Activated gamma-delta T cell treated with Interleukin-2 at 50 U/mL for 16 hours (primary cell): ENCODE measurements around the gene TNFAIP8.

Source experiments
- DNase-seq: peaks from one replicate; pipeline ENCODE4 v3.0.0-alpha.2; 2020

The TNFAIP8 gene

DNA sequence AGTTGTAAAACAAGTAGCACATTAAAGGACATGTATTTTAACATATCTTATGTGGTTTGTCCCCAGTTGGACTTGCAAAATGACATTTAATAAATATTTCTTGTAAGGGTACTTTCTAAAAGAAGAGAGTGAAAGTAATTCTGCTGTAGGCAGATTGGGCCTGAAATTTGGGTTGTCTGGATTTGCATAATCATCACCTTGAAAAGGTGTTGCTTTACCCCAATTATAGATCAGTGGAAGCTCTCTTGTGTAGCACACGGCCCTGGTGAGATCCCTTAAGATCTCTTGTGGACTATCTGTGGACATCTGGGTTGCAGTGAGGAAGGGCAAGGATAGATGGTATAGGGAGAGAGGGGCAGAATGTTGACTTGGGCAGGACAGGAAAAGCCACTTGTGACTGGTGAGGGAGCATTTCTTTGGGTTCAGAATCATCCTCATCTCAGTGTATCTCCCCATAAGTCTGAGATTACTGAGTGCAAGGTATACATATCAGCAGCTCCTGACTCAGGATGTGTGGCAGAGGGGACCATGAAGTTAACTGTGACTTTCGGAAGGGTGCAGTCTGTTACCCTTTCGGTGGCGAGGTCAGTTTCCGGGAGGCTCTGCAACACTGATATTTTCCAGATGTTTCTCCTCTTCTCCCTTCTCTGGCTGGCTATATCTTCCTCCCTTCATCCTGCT lies 2.0 kb upstream of the TNFAIP8 start:
- no peak for DNase-seq

DNA sequence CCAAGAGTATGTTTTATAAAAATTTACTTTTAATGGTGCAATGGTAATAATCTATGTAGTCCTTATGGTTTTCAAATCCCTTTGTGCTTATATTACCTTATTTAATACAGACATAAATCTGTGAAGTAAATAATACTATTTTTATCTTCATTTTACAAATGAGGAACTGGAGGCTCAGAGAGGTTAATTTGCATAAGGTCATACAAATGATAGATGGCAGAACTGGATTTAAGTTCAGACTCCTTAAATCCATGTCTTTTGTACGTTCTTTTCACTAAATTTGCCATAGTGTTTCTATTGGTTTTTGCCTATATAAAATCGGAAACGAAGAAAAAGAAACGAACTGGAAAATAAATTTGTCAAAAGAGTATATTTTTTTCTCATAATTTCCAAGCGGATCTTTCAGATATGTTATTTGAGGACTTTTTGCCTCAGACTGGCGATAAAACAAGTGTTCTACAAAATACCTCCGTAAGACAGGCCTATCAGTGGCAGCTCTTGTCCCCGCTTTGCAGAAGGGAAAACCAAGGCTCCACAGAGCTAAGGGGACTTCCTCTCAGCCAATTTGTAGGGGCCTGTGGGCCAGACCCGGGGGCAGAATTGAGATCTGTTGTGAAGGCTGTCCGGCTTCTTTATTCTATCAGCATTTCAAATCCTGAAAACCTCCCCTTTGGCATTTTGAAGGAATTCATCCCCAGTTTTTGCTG lies 1.1 kb upstream of the TNFAIP8 start:
- DNase-seq = no peak

DNA sequence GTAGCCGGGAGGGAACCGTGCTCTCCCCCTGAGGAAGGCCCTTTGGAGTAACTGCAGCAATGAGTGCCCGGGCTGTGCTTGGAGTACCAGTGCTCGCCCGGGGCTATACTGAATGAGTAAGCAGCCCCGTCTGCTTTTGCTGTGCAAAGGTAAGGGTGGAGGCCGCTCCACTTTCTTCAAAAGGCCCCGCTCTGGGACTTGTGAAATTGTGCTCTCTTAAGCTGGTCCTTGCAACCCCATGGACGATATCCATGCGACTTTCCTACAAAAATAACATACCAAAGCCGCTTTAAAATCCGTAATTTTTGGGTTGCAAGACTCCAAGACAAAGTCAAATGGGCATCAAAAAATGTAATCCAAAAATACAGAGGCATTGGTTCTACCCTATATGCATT lies 578 bp upstream of the TNFAIP8 start:
- DNase-seq = peak; percentile 33

DNA sequence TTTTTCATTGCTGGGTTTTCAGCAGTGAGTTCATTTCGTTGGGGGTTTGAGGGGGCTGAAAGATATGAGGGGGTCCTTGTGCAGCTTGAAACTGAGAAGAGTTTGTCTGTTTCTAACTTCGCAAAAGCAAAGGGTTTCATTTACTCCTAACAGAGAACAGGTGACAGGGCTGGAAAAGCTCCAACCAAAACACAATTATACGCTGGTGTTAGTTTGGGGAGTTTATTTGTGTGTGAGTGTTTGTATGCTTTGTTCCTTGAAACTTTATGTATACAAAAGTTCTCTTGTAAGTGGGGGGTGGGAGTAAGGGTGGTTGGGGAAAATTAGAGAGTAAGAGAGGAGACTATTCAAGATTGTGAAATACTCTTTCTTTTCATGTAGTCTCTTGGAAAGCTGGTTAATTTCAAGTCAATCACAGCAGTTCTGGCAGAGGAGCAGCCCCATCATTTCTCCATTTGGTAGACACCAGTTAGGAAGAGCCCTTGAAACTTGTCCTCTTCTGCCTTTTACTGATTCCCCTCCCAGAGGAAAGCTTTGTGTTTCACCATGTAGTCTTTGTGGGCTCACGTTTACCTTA lies 881 bp downstream of the TNFAIP8 start:
- DNase-seq = no peak

DNA sequence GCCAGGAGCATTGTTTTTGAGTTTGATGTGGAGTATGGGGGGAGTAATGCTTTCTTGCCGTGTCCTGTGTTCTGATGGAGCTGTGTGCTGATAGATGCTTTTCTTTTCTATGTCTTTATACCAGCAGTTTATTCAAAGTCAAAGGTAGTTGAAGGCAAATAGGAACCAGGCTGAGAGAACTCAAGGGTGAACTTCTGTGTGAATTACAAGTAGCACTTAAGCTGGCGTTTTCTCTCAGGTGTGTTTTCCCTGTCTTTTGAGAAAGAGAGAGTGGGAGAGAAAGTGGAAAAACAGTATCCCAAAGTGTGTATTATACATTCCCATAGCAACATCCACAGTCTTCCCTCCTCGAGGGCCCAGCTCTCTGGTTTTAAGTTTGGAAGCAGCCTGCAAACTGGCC lies 1.5 kb downstream of the TNFAIP8 start:
- DNase-seq = no peak

DNA sequence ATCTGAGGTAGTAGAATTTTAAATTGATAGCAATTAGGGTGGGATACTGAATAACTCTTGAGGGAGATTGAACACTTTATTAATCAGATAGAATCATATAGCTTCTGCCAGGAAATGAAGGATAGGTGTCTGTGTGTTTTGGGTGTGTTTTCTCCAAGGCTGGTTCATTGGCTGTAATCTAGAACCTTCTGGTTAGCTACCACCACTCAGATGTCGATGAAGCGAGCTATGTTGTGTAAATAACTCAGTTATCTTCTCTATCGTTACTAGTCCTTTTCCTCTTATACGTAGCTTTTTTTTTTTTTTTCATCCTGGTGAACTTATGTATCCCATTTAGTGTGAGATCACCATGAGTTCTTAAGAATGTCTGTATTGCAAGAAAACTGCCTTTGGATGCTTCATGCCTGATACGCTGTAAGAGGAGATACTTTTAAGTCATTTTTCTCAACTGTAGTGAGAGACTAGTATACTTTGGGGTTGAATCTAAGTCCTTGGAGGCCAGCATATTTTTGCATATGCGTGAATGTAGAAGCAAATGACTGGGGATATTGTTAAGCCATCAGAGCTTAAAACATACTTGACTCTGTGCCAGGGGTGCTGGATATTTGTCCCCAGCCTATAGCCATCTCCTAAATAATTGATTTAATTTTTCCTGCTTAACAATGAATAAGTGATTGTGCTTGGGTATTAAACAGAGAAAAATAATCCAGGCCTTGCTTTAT lies 2.1 kb downstream of the TNFAIP8 start:
- no peak for DNase-seq

DNA sequence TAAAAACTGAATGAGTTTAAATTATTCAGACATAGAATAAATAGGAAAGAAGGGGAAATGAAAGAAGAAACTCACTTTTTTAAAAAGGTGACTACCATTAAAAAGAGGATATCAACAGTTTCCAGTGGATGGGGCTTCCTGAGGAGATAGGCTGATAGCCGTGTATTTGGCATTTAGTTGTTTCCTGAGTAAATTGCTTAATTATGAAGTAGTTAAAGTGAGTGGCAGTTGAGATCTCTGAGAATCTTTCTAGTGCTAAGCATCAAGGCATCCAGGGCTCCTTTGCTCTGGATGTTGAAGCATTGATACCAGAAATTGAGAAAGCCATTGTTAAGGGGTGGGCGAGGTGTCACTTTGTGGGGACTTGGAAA lies 2.7 kb downstream of the TNFAIP8 start:
- no peak for DNase-seq

DNA sequence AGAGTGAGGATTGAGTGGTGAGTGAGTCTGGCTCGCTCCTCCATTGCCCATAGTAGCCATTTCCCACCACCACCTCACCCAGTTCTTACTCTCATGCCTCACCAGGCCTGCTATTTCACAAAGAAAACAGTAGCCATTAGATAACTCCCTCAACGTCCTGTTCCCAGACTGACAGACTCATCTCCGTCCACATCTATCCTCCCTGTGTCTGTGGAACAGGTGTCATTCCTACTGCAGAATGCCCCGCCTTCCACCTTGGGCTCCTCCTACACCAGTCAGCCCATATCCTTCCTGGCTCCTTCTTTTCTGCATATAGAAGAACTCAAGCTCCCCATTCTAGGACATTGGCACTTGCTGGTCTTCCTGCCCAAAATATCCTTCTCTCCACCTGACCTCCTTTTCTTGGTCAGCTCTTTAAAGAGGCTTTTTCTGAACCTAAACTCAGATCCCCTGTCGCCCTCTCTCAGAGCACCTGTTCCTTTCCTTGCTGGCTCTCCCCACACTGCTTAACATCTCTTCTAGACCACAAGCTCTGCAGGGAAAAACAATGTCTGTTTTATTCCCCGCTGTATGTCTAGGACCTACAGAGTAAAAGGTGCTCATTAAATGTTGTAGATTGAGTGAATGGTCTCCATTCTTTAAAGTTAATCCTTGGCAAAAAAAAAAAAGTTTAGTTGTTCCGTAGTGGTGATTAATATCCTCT lies 3.2 kb downstream of the TNFAIP8 start:
- no peak for DNase-seq

DNA sequence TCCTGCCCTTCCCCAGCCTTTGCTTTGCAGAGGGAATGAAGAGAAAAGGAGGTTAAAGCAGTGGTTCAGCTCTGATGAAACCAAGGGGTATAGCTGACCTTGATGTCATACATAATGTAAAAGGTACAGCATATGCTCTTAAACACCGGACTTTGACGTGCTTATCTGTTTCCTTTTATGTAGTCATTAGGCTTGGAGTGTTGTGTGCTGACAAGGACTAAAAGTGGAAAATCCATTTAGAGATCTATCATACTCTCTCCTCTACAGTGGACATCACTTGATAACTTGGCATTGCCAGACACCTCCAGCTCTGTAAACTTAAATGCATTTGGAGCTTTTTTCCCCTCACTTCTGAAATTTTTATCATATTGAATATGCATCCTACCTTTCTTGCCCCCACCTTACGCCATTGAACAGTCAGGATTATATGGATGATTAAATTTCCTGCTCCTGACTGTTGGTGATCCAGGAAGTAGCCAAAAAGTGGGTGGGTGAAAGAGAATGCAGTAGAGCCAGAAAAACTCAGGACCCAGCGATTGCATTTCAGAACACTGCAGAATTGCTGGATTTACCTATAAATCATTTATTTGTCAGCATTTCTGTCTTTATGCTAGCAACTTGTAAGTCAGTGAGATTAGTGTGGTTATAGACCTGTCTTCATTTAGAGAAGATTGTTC lies 4.1 kb downstream of the TNFAIP8 start:
- DNase-seq = no peak

DNA sequence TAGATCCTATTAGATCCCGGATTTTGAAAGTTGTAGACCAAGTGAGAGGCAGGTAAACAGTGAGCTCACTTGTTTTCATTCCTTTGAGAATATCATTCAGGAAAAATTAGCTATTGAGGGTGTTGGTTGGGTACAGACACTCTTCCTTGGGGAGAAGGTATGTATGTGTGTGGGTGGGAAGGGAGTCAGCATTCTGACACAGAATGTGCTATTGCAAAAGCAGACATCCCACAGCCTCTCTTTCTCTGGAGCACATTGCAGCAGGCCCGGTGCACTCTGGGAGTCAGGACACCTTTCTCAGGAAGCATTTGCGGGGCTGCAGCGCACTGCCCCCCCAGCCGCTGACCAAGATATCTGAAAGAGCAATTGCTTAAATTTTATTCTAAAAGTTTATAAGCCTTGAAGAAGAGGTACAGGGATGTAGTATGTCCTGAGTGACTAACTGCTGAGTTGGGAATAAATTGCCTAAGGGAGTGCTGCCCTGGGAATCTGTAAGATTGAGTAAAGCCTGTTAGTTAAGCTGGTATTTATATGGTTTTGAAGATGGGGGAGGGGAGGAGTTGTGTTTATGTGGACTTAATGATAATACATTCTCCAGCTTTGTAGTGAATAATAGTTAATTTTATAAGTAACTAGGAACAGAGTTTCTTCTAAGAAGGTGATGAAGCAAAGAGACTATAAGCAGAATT lies 5.2 kb downstream of the TNFAIP8 start:
- no peak for DNase-seq

DNA sequence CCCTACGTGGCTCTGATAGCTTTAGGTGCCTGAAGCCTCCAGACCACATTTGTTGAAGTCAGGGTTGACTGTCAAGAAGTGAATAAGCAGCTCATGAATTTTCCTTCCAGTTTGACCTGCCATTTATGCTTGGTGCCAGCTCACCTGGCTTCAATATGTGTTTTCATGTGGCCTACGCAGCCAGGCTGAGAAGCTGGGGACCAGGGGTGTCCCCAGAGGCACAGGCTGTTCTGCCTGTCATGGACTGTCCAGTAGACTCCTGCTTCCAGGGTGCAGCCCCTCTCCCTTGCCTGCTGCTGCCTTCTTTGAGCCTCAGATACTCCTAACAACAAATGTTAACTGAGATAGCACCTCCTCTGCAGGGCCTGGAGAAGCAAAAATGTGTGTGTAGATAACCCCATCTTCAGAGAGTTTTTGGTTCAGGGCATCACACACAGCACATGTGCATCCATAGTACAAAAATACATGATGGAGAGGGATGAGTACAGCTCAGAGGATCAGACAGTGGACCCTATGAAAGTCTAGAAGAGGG lies 5.8 kb downstream of the TNFAIP8 start:
- DNase-seq = no peak

DNA sequence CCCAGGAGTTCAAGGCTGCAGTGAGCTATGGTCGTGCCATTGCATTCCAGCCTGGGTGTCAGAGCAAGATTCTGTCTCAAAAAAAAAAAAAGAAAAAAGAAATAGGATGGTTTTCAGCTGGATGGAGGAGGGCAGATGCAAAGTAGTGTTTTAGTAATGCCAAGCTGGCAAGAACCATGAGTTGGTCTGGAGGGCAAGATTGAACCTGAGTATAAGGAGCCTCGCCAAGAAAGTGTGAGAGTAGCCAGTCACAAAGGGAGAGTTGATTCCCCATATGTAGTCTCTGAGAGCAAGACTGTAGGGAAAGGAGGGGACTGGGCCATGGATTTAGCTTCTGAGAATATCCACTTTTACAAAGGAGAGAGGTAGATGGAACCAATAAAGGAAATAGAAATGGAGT lies 6.9 kb downstream of the TNFAIP8 start:
- DNase-seq = no peak

DNA sequence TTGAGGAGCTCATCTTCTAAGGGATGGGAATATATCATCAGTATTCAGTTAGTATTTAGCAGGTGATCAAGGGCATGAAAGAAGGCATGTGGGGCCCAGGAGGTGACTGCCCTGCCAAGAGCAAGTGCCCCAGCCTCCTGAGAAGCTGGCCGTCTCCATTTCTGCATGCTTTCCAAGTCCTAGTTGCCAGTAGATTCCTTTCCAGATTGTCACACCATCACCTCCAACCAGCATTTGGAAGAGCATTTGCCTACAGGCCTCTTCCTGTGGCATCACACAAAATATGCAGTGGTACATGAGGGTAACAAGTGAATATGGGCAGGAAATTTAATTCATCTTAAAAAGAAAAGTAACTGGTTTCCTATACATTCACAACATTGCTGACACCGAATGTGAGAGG lies 7.5 kb downstream of the TNFAIP8 start:
- no peak for DNase-seq

DNA sequence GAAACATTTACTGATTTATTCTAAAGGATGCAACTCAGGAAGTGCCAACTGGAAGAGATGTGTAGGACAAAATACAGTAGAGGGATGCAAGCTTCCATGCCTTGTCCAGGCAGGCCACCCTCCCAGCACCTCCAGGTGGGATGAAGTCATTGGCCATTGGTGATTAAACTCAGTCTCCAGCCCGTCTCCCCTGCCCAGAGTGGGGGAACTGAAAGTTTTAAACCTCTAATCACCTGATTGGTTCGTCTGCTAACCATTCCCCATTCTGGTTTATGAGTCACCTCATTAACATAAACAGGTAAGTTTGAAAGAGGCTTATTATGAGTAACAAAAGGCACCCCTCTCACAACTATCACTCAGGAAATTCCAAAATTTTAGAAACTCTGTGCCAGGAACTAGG lies 8.1 kb downstream of the TNFAIP8 start:
- DNase-seq = no peak

DNA sequence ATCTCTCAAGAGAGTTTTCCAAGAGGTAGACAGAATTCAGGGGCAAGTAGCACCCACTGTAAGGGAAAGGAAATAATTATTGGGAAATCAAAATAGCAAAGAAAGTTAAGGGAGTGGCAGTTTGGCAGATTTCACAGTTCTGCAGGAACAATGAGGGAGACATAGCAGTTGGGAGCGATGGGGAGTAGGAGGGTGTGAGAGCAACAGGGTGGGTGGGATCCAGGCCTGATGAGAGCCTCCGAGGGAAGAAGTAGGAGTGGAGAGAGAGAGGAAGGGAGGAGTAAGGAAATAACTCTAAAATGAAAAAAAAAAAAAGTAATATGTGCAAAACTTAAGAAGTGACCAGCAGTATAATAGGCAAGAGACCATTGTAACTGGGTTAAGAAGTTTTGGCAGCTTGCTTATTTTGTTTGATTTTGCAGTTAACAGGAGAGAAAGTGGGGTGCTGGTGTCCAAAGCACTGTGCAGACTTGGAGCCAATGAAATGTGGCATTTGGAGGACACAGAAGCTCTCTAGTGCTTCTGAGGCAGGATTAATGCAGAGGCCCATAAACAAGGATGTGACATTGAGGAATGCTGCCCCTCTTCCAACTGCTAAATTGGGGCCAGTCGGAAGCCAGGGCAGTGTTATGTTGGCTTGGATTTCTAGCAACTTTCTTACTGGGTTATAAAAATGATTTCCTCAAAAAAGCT lies 10.2 kb downstream of the TNFAIP8 start:
- DNase-seq = no peak

DNA sequence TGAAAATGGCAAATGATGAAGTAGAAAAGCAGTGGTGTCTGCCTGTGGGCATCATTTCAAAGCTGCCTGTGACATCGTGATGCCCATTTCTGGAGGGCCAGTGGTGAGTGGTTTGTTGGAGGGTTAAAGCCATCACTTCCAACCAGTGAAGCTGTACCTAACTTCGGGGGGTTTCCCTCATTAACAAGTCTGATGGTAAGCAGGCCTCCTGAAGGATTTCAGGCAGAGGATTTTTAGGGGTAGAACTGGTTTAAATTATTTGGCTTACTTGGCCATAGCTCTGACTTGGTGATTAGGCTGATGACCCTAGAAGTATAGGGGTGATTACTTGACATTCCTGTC lies 10.7 kb downstream of the TNFAIP8 start:
- DNase-seq = no peak

DNA sequence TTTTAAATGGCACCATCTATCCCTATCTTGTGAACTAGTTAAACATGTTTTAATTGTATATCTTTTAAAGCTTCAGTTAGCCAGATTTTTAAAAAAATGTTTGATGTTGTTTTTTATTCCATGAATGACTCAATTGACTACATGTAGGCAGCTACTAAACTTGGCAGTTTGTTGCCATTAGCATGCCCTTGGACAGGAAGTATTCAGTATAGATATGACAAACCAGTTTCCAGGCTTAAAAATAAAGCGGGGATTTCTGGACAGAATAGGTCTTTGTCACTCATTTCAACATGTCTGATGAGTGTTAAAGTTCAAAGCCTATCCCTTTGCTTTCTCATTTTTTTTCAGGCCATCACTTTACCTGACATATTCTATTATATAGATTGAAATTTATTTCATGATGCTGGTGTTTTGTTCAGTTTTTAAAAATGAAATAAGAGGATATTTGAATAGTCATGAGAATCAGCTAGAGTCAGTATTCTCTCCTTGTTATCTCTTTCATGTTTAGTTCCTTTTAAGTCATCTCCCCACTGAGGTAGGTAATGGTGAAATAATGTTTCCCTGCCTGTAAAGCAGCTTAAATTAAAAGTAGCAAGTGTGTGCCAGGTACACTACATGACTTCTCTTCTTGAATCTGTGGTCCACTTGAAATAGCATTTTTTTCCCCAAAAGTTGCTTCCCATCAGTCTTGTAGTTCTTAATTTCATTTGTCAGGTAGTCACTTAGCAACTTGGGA lies 11.9 kb downstream of the TNFAIP8 start:
- no peak for DNase-seq

DNA sequence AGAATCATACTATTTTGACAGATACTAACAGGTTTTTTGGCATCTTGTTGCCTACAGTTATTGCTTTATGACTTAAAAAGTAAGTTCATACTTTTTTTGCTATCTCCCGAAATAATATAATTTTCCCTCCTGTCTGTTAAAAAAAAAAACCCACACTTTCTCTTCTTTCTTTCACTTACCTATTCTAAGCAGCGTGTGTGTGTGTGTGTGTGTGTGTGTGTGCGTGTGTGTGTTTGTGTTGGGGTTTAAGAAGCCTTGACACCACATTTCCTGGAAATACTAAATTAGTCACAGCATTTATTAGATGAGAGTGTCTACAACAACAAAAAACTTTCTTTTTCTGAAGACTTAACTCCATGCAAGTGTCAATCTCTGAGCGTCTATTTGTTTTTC lies 12.4 kb downstream of the TNFAIP8 start:
- DNase-seq = peak; percentile 68

DNA sequence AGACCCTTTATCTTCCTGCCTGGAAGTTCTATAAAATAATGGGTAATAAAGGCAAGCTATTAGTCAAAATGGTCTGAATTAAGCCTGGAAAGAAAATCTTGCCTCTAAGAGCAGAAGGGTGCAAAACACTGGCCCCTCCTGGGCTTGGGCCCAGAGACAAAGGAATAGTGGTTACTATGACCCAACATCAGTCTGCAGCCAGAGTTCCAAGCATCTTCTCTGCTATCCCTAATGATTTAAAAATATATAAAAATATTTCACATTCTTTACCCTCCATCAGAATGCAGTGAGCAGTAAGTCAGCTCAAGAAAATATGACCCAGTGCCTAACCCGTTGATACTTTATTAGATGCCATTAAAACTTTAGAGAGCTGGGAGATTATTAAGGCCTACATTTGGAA lies 14.7 kb downstream of the TNFAIP8 start:
- no peak for DNase-seq

DNA sequence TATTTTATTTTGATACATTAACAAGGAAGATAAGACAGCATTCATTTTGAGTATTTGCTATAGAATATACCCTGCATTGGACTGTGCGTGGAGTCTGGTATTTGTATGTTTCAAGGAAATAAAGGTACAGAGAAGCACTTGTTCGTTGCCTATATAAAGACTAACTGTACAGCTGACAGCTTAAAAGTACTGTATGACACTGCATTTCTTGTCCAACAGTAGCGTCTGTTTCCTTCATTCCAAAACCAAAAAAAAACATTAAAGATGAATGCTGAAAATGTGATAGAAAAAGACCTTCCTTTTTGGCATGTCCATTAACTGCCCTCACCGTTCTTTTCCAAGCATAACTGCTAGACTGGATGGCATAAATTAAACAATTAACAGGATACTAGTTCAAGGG lies 15.3 kb downstream of the TNFAIP8 start:
- no peak for DNase-seq

DNA sequence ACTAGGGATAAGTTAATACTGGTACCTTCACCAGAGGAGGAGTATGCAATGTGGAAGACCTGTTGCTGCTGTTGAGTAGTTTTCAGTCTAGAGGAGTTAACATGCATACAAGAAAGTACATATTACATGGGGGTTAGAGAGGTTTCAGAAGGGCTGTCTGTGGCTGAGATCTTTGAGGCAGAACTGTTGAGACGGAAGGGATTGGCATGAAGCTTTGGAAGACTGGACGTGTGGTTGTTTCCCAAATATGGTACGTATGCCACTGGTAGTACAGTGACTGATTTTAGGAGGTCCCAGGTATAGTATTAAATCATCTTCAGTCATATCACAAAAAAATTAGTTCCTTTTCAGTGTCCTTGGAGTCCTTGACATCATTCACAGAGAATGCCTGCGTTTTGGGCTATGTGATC lies 17.6 kb downstream of the TNFAIP8 start:
- DNase-seq = no peak
